ENCODE measurements around the gene PAXIP1. TPM values are rescaled to one million over a fixed set of nuclear protein-coding genes. Genes with fewer than 3 reads are reported as not detected.

The PAXIP1 gene
- total RNA-seq, 1 experiment from 2014 or later: 18.8 TPM

DNA sequence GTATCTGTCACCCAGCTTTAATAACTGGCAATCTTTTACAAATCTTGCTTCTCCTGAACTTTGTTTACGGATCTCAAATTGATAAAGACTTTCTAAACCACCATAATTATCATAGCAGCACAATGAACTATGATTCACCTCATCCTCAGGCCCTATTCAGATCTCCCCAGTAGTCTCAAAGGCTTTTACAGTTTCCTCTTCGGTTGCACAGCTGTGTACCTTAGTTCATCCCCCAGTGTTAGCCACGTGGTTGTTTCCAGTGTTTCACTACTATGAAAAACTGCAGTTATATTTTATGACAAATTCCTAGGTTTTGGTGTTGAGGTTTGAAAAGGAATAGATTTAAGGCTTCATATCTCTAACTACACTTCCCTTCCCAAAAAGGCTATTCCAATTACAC, 24.9 kb downstream of the PAXIP1 start:
- Histone ChIP-seq H3K36me3 (ENCODE audit: low read depth) (peaks cover 14% of the 10 kb centered on the region; the same call in 1 of the 2 replicates), H3K4me1 (replicated peaks; ENCODE audit: insufficient read depth) (no peaks in the 10 kb centered on the region), H3K9me3 (ENCODE audit: insufficient read depth, low read depth) (no peaks in the 10 kb centered on the region), H2AFZ (no peak overlapping the region), H4K20me1 (ENCODE audit: insufficient read depth) (0 out of 2 replicates have a peak, but pooled peaks cover 4% of the 10 kb centered on the region), H3K9me2 (ENCODE audit: insufficient read depth) (no peaks in the 10 kb centered on the region), H3F3A (ENCODE audit: insufficient read depth, low read depth) (no peaks in the 10 kb centered on the region), H3K27ac (no peak overlapping the region), H3K4me3 (no peak overlapping the region), H3K27me3 (ENCODE audit: insufficient read depth, low read depth) (no peaks in the 10 kb centered on the region), H3K4me2 (no peak overlapping the region), H3K79me2 (ENCODE audit: low read depth) (no peaks in the 10 kb centered on the region)
- DNase-seq: no peak
- POLR2A ChIA-PET (ENCODE audit: unreplicated experiment): no interaction called here
- intact Hi-C loops (cut with micrococcal nuclease; ENCODE audit: unreplicated experiment): no loop called here
- CTCF ChIA-PET: no interaction called here
- BruUV-seq (replicated peaks): no TSS peak
- TF ChIP-seq, protein P1, sequence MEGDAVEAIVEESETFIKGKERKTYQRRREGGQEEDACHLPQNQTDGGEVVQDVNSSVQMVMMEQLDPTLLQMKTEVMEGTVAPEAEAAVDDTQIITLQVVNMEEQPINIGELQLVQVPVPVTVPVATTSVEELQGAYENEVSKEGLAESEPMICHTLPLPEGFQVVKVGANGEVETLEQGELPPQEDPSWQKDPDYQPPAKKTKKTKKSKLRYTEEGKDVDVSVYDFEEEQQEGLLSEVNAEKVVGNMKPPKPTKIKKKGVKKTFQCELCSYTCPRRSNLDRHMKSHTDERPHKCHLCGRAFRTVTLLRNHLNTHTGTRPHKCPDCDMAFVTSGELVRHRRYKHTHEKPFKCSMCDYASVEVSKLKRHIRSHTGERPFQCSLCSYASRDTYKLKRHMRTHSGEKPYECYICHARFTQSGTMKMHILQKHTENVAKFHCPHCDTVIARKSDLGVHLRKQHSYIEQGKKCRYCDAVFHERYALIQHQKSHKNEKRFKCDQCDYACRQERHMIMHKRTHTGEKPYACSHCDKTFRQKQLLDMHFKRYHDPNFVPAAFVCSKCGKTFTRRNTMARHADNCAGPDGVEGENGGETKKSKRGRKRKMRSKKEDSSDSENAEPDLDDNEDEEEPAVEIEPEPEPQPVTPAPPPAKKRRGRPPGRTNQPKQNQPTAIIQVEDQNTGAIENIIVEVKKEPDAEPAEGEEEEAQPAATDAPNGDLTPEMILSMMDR (conservative IDR thresholded peaks at IDR 0.05): no peak
- no peak for TF ChIP-seq EZH2 (IDR thresholded peaks at IDR 0.05; ENCODE audit: low read depth)

DNA sequence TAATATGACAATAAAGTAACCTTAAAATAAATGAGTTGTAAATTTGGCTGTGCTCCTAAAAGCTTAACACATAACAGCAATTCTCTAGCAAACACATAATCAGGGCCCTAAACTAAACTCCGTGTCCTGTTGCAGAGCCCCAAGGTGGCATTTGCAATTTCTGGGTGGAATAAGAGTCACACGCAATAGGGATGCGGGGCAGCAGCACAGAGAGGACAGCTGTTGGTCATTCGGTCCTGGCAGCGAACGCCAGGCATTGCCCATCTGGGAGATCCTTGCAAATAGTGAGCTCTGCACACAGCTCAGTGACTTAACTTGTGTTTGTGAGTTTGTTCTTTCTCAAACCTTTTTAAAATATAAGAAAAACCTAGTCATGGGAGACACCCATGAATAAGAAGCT, 25.7 kb downstream of the PAXIP1 start:
- Histone ChIP-seq H3K27me3 (ENCODE audit: insufficient read depth, low read depth) (no peaks in the 10 kb centered on the region), H3F3A (ENCODE audit: insufficient read depth, low read depth) (no peaks in the 10 kb centered on the region), H3K4me2 (no peak overlapping the region), H3K9me3 (ENCODE audit: insufficient read depth, low read depth) (no peaks in the 10 kb centered on the region), H2AFZ (no peak overlapping the region), H3K9me2 (ENCODE audit: insufficient read depth) (no peaks in the 10 kb centered on the region), H3K4me1 (replicated peaks; ENCODE audit: insufficient read depth) (no peaks in the 10 kb centered on the region), H3K27ac (no peak overlapping the region), H3K79me2 (ENCODE audit: low read depth) (no peaks in the 10 kb centered on the region), H3K4me3 (no peak overlapping the region), H4K20me1 (ENCODE audit: insufficient read depth) (peaks cover 10% of the 10 kb centered on the region; the same call in 1 of the 2 replicates), H3K36me3 (ENCODE audit: low read depth) (peaks cover 14% of the 10 kb centered on the region; the same call in 1 of the 2 replicates)
- DNase-seq: no peak
- no TSS peak for BruUV-seq (replicated peaks)
- TF ChIP-seq, protein P1 (conservative IDR thresholded peaks at IDR 0.05): no peak
- TF ChIP-seq EZH2 (IDR thresholded peaks at IDR 0.05; ENCODE audit: low read depth): no peak
- POLR2A ChIA-PET (ENCODE audit: unreplicated experiment): no interaction called here
- intact Hi-C loops (cut with micrococcal nuclease; ENCODE audit: unreplicated experiment): no loop called here
- CTCF ChIA-PET: no interaction called here

DNA sequence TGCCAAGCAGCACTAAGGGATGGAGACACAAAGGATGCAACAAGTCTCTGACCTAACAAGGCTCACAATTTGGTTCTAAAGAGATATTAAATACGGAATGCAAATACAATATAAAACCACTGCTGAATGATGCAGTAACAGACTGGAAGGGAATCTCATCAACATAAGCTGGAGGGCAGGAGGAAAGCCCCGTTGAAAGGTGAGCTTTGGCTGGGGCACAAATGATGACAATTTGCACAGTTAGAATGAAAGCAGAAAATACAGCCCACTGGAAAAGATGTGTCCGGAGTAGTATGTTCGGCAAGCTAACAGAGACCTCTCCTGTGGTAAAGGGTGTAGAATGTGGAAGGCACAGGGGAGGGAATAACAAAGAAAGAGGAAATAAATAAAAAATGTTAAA, 26.1 kb downstream of the PAXIP1 start:
- Histone ChIP-seq H2AFZ (no peak overlapping the region), H3K4me2 (no peak overlapping the region), H3F3A (ENCODE audit: insufficient read depth, low read depth) (no peaks in the 10 kb centered on the region), H3K4me1 (replicated peaks; ENCODE audit: insufficient read depth) (no peaks in the 10 kb centered on the region), H3K27me3 (ENCODE audit: insufficient read depth, low read depth) (no peaks in the 10 kb centered on the region), H3K27ac (no peak overlapping the region), H3K79me2 (ENCODE audit: low read depth) (no peaks in the 10 kb centered on the region), H3K36me3 (ENCODE audit: low read depth) (peaks cover 14% of the 10 kb centered on the region; the same call in 1 of the 2 replicates), H3K9me3 (ENCODE audit: insufficient read depth, low read depth) (no peaks in the 10 kb centered on the region), H3K9me2 (ENCODE audit: insufficient read depth) (no peaks in the 10 kb centered on the region), H3K4me3 (no peak overlapping the region), H4K20me1 (ENCODE audit: insufficient read depth) (peaks cover 14% of the 10 kb centered on the region; the same call in 1 of the 2 replicates)
- no TSS peak for BruUV-seq (replicated peaks)
- intact Hi-C loops (cut with micrococcal nuclease; ENCODE audit: unreplicated experiment): no loop called here
- no peak for DNase-seq
- ChIA-PET POLR2A (ENCODE audit: unreplicated experiment) (no interaction called here), CTCF (no interaction called here)
- TF ChIP-seq, protein P1 (conservative IDR thresholded peaks at IDR 0.05): no peak
- no peak for TF ChIP-seq EZH2 (IDR thresholded peaks at IDR 0.05; ENCODE audit: low read depth)
